Right ventricle myocardium superior (tissue), 1 donor: Measurements from ENCODE around the gene GALR1. TPM values are rescaled to one million over a fixed set of nuclear protein-coding genes. Genes with fewer than 3 reads are reported as not detected.
"Not testable (repeated sequence)": the region's sequence is repeated elsewhere in the genome, so short reads cannot be mapped to it uniquely, and the experiment has no call there.

Source experiments
- ATAC-seq: fragments of 200-7000 bp; cut with Tn5 transposase; one replicate; pipeline ENCODE4 v1.9.1; 2020; ENCODE audit warnings: mild to moderate bottlenecking; ENCODE audit not compliant: poor library complexity
- DNase-seq: peaks from one replicate; pipeline ENCODE4 v3.0.0-alpha.2; 2020
- intact Hi-C: fragments of 100-400 bp; cut with DNase I; formaldehyde crosslinking; loops from one replicate; pipeline ENCODE4 v1.11.2; 2022
- total RNA-seq: library from RNA; stranded (reverse); fragmentation: NEBNext Ultra II Directional; extraction: Animal tissue kit (Norgen Biotek cat#: 25700); gene quantifications from one replicate; pipeline ENCODE4 v1.2.1, GENCODE V29; 2021
- donor health status: DM: no; HTN: yes; CAD: no; lungs with severe emphysema.

GALR1 gene
- total RNA-seq, 1 donor from 2014 or later: 0.05 TPM

- intact Hi-C loops: no loop called here
- no peak for DNase-seq
- ATAC-seq: no peak
Measured at GRCh38 chr18:77248873-77249568, 627 bp upstream of the GALR1 start.

- no peak for DNase-seq
- ATAC-seq: no peak
- intact Hi-C loops: no loop called here
Measured at GRCh38 chr18:77250501-77250925, 865 bp downstream of the GALR1 start.

GRCh38 chr18:77250926-77251729 is 1.5 kb downstream of the GALR1 start:
- no peak for DNase-seq
- intact Hi-C loops: no loop called here
- no peak for ATAC-seq

- DNase-seq (no peak), ATAC-seq (no peak)
- intact Hi-C loops: no loop called here
Measured at GRCh38 chr18:77251730-77252050, 2.0 kb downstream of the GALR1 start.

GRCh38 chr18:77254711-77255405 is 5.2 kb downstream of the GALR1 start:
- intact Hi-C loops: no loop called here
- DNase-seq: no peak
- no peak for ATAC-seq

- no peak for ATAC-seq
- intact Hi-C loops: no loop called here
- no peak for DNase-seq
Measured at GRCh38 chr18:77255426-77256105, 5.9 kb downstream of the GALR1 start.

- ATAC-seq (no peak), DNase-seq (no peak)
- intact Hi-C loops: no loop called here
Measured at GRCh38 chr18:77262643-77263465, 13.2 kb downstream of the GALR1 start.

GRCh38 chr18:77263466-77263763 is 13.8 kb downstream of the GALR1 start:
- intact Hi-C loops: no loop called here
- no peak for ATAC-seq

GRCh38 chr18:77267969-77268368 is 18.3 kb downstream of the GALR1 start:
- ATAC-seq: no peak
- DNase-seq: no peak
- intact Hi-C loops: no loop called here

More at GRCh38 chr18:77263466-77263763, 13.8 kb downstream of the GALR1 start:
- DNase-seq: no peak

- intact Hi-C loops: no loop called here
- DNase-seq: no peak
- ATAC-seq: no peak
Measured at GRCh38 chr18:77268456-77268855, 18.8 kb downstream of the GALR1 start.

GRCh38 chr18:77271576-77272481 is 22.2 kb downstream of the GALR1 start:
- intact Hi-C loops: no loop called here
- ATAC-seq (no peak), DNase-seq (no peak)

- ATAC-seq, intact Hi-C loops: not testable (repeated sequence)
Measured at GRCh38 chr18:77290841-77291240, 41.2 kb downstream of the GALR1 start.

GRCh38 chr18:77298172-77298571 is 48.5 kb downstream of the GALR1 start:
- no peak for ATAC-seq
- intact Hi-C loops: no loop called here
- no peak for DNase-seq

More at GRCh38 chr18:77290841-77291240, 41.2 kb downstream of the GALR1 start:
- DNase-seq: not testable (repeated sequence)

GRCh38 chr18:77299706-77300105 is 50.1 kb downstream of the GALR1 start:
- no peak for DNase-seq
- no peak for ATAC-seq
- intact Hi-C loops: no loop called here

GRCh38 chr18:77300579-77300978 is 50.9 kb downstream of the GALR1 start:
- intact Hi-C loops: no loop called here
- ATAC-seq: no peak
- no peak for DNase-seq

GRCh38 chr18:77304268-77304667 is 54.6 kb downstream of the GALR1 start:
- ATAC-seq: no peak
- no peak for DNase-seq
- intact Hi-C loops: no loop called here

- intact Hi-C loops: no loop called here
- ATAC-seq: no peak
- no peak for DNase-seq
Measured at GRCh38 chr18:77305676-77306075, 56.0 kb downstream of the GALR1 start.

GRCh38 chr18:77308216-77308615 is 58.6 kb downstream of the GALR1 start:
- DNase-seq (no peak), ATAC-seq (no peak)
- intact Hi-C loops: no loop called here
